NB4 (cell line): ENCODE measurements around the gene ARHGEF10L.

ENCODE experiments used
- CTCF ChIP-seq: IDR thresholded peaks from one replicate; pipeline ENCODE4 v1.5.1; 2012; ENCODE audit warnings: low read depth, low read length
- MAX ChIP-seq: IDR thresholded peaks from 2 replicates; pipeline ENCODE4 v1.6.1; 2011; ENCODE audit warnings: low read depth, low read length

GRCh38 chr1:17732475-17732874 lies 193.0 kb downstream of the ARHGEF10L start:
- TF ChIP-seq MAX: no peak
- TF ChIP-seq CTCF: no peak
